Thyroid gland (tissue), 4 donors: ENCODE data around the gene ABCG8.

Experiments
- CTCF ChIP-seq, 6 experiments: fragments of 200-600 bp in 3 of 6; fragments of 450-650 bp in 3 of 6; sonication (generic) in 3 of 6; IDR thresholded peaks; one replicate each; pipeline ENCODE4 v1.5.1; 2016 to 2019; ENCODE audit warnings: antibody characterized with exemption in 6 of 6, mild to moderate bottlenecking in 2 of 6, inconsistent platforms in 1 of 6, moderate library complexity in 1 of 6
- POLR2A ChIP-seq, 2 donors: fragments of 450-650 bp; IDR thresholded peaks; one replicate each; pipeline ENCODE4 v1.6.1; 2017; ENCODE audit warnings: antibody characterized with exemption in 2 of 2, mild to moderate bottlenecking in 2 of 2, moderate library complexity in 1 of 2

GRCh38 chr2:43854671-43855070, 15.9 kb downstream of the ABCG8 start:
- TF ChIP-seq POLR2A (IDR thresholded peaks at IDR 0.05) (no peak), CTCF (IDR thresholded peaks at IDR 0.05) (no peak)
